Testis (tissue), 3 donors: Measurements from ENCODE around the gene TBC1D24. TPM values are rescaled to one million over a fixed set of nuclear protein-coding genes. Genes with fewer than 3 reads are reported as not detected.
A peak's percentile ranks its signal among the peaks of the same experiment; 100 is the strongest.

Source experiments
- DNase-seq: peaks from one replicate; pipeline ENCODE4 v3.0.0-alpha.2; 2019
- H3K27ac ChIP-seq, 2 donors: fragments of 200-600 bp; sonication (generic); one replicate each; pipeline ENCODE4 v1.5.1; 2019
- H3K27me3 ChIP-seq: fragments of 200-600 bp; sonication (generic); one replicate; pipeline ENCODE4 v1.5.1; 2019
- H3K36me3 ChIP-seq: fragments of 200-600 bp; sonication (generic); one replicate; pipeline ENCODE4 v1.5.1; 2017; ENCODE audit warnings: low read depth; ENCODE audit errors: missing control alignments
- H3K4me1 ChIP-seq: fragments of 200-600 bp; sonication (generic); one replicate; pipeline ENCODE4 v1.5.1; 2019
- H3K4me3 ChIP-seq, 2 donors: fragments of 200-600 bp; sonication (generic); one replicate each; pipeline ENCODE4 v1.5.1; 2017 to 2019
- H3K9me3 ChIP-seq: fragments of 200-600 bp; sonication (generic); one replicate; pipeline ENCODE4 v1.5.1; 2017
- CTCF ChIP-seq, 3 experiments: fragments of 450-650 bp in 2 of 3; fragments of 200-600 bp in 1 of 3; sonication (generic) in 1 of 3; IDR thresholded peaks; one replicate each; pipeline ENCODE4 v1.5.1; 2016 to 2019; ENCODE audit warnings: antibody characterized with exemption in 3 of 3, mild to moderate bottlenecking in 2 of 3, moderate library complexity in 1 of 3
- POLR2A ChIP-seq: fragments of 450-650 bp; IDR thresholded peaks from one replicate; pipeline ENCODE4 v1.6.1; 2017; ENCODE audit warnings: antibody characterized with exemption, mild to moderate bottlenecking, moderate library complexity
- WGBS, 2 donors: methylation state at CpG; one replicate each; pipeline ENCODE4 v1.1.5; 2018; 5-methylcytosine and 5-hydroxymethylcytosine counted together
- intact Hi-C: fragments of 100-400 bp; cut with DNase I; formaldehyde crosslinking; loops from one replicate; pipeline ENCODE4 v1.15.1; 2023; ENCODE audit warnings: low total_unique reads
- polyA plus RNA-seq: library from polyadenylated mRNA; stranded (reverse); fragments of 350-450 nt; fragmentation: Illumina TruSeq; extraction: RNeasy Lipid Tissue Mini Kit (QIAGEN cat#74804); gene quantifications from one replicate; pipeline ENCODE4 v1.2.3, GENCODE V29; 2014; ENCODE audit warnings: low read depth, low replicate concordance; ENCODE audit not compliant: insufficient read depth
- total RNA-seq, 2 donors: library from RNA; depleted of rRNA; stranded (reverse); fragments of >200 nt; gene quantifications; one replicate each; pipeline ENCODE4 v1.2.3, GENCODE V29; 2016

The TBC1D24 gene
- total and polyA plus RNA-seq, 3 donors from 2014 or later = 5.3 to 13.5 (median 11.2) TPM

- TF ChIP-seq CTCF (IDR thresholded peaks at IDR 0.05) (no peak), POLR2A (no peak)
- no peak for DNase-seq
- no peaks in the 10 kb centered on the region for H3K9me3 ChIP-seq
- 0 to 1% methylated on average over 18 to 32 of the region's 38 CpGs for WGBS, 2 donors
- peaks cover 31% of the 10 kb centered on the region for H3K4me1 ChIP-seq
- peak overlapping the region; percentile 39 to 41 for H3K4me3 ChIP-seq
- H3K36me3 ChIP-seq = no peaks in the 10 kb centered on the region
- H3K27me3 ChIP-seq = no peaks in the 10 kb centered on the region
- intact Hi-C loops = no loop called here
- peak overlapping the region; percentile 10 to 72 for H3K27ac ChIP-seq
Observed at GRCh38 chr16:2468233-2468724, 6.6 kb upstream of the TBC1D24 start.

- Histone ChIP-seq H3K4me3 (no peak overlapping the region), H3K27me3 (no peaks in the 10 kb centered on the region), H3K27ac (no peak overlapping the region), H3K4me1 (peaks cover 34% of the 10 kb centered on the region), H3K9me3 (no peaks in the 10 kb centered on the region), H3K36me3 (no peaks in the 10 kb centered on the region)
- 9 to 18% methylated on average over 4 to 14 of the region's 14 CpGs for WGBS, 2 donors
- no peak for DNase-seq
- intact Hi-C loops = no loop called here
- TF ChIP-seq POLR2A (no peak), CTCF (IDR thresholded peaks at IDR 0.05) (no peak)
Observed at GRCh38 chr16:2468725-2469398, 6.1 kb upstream of the TBC1D24 start.

- no peaks in the 10 kb centered on the region for H3K9me3 ChIP-seq
- TF ChIP-seq CTCF (IDR thresholded peaks at IDR 0.05) (no peak), POLR2A (no peak)
- H3K4me3 ChIP-seq = no peak overlapping the region
- H3K4me1 ChIP-seq = peaks cover 34% of the 10 kb centered on the region
- intact Hi-C loops = no loop called here
- no peaks in the 10 kb centered on the region for H3K36me3 ChIP-seq
- no peaks in the 10 kb centered on the region for H3K27me3 ChIP-seq
- no peak for DNase-seq
- no peak overlapping the region for H3K27ac ChIP-seq
- WGBS, 2 donors = 55 to 61% methylated on average over 14 to 16 of the region's 16 CpGs
Observed at GRCh38 chr16:2469399-2470233, 5.3 kb upstream of the TBC1D24 start.

GRCh38 chr16:2470234-2470601 is 4.7 kb upstream of the TBC1D24 start:
- TF ChIP-seq CTCF (IDR thresholded peaks at IDR 0.05) (no peak), POLR2A (no peak)
- no peaks in the 10 kb centered on the region for H3K9me3 ChIP-seq
- no peaks in the 10 kb centered on the region for H3K36me3 ChIP-seq
- H3K27me3 ChIP-seq = no peaks in the 10 kb centered on the region
- WGBS, 2 donors = 80 to 85% methylated on average over 1 to 7 of the region's 7 CpGs
- H3K4me3 ChIP-seq = no peak overlapping the region
- H3K4me1 ChIP-seq = peaks cover 34% of the 10 kb centered on the region
- no peak for DNase-seq
- no peak overlapping the region for H3K27ac ChIP-seq
- intact Hi-C loops = no loop called here
